ENCODE measurements around the gene NKX2-4. TPM values are rescaled to one million over a fixed set of nuclear protein-coding genes. Genes with fewer than 3 reads are reported as not detected.

NKX2-4 gene
- polyA plus RNA-seq, 4 donors: not detected

GRCh38 chr20:21364413-21364812 is 32.9 kb downstream of the NKX2-4 start:
- no peak for DNase-seq (ENCODE audit: low read depth in 4 of 4, low spot score in 3 of 4)

- DNase-seq (ENCODE audit: low read depth in 4 of 4, low spot score in 3 of 4): no peak
These were observed 36.1 kb downstream of the NKX2-4 start for GRCh38 chr20:21361266-21361665.

GRCh38 chr20:21360705-21361104 is 36.6 kb downstream of the NKX2-4 start:
- DNase-seq (ENCODE audit: low read depth in 4 of 4, low spot score in 3 of 4): no peak

- DNase-seq (ENCODE audit: low read depth in 4 of 4, low spot score in 3 of 4): no peak
These were observed 38.6 kb downstream of the NKX2-4 start for GRCh38 chr20:21358737-21359136.

- DNase-seq (ENCODE audit: low read depth in 4 of 4, low spot score in 3 of 4): no peak
These were observed 39.5 kb downstream of the NKX2-4 start for GRCh38 chr20:21357844-21358243.

- DNase-seq (ENCODE audit: low read depth in 4 of 4, low spot score in 3 of 4): no peak
These were observed 40.9 kb downstream of the NKX2-4 start for GRCh38 chr20:21356386-21356785.

GRCh38 chr20:21355981-21356380 is 41.3 kb downstream of the NKX2-4 start:
- DNase-seq (ENCODE audit: low read depth in 4 of 4, low spot score in 3 of 4): no peak

- DNase-seq (ENCODE audit: low read depth in 4 of 4, low spot score in 3 of 4): no peak
These were observed 44.1 kb downstream of the NKX2-4 start for GRCh38 chr20:21353236-21353635.

- no peak for DNase-seq (ENCODE audit: low read depth in 4 of 4, low spot score in 3 of 4)
These were observed 44.6 kb downstream of the NKX2-4 start for GRCh38 chr20:21352703-21353102.

Other genes with a start within 250 kb of the NKX2-4 start
- 100 to 1,000 TPM in 2 of 4 donors, 10 to 100 TPM in 2; 76.6 to 113 (median 94.8) TPM for gene XRN2, start 94.2 kb downstream of the NKX2-4 start, polyA plus RNA-seq (ENCODE audit: insufficient read length in 4 of 4)
- gene NKX2-2, start 116.5 kb upstream of the NKX2-4 start, polyA plus RNA-seq (ENCODE audit: insufficient read length in 4 of 4): not detected

Data from left renal pelvis (tissue), 4 donors.